VCaP (cell line): ENCODE measurements around the gene FTSJ3.

Experiments
- H3K27ac ChIP-seq: fragments of 450-650 bp; 2 replicates; pipeline ENCODE4 v1.5.1; 2017
- CTCF ChIP-seq: fragments of 450-650 bp; conservative IDR thresholded peaks from 2 replicates; pipeline ENCODE4 v1.5.1; 2017; ENCODE audit warnings: mild to moderate bottlenecking, moderate library complexity

FTSJ3 gene

GRCh38 chr17:63819131-63819530 lies 8.3 kb downstream of the FTSJ3 start:
- no peak for TF ChIP-seq CTCF
- H3K27ac ChIP-seq = no peak overlapping the region

GRCh38 chr17:63817736-63818385 lies 9.6 kb downstream of the FTSJ3 start:
- no peak for TF ChIP-seq CTCF
- H3K27ac ChIP-seq = no peak overlapping the region

- H3K27ac ChIP-seq = no peak overlapping the region
- TF ChIP-seq CTCF = no peak
These were observed 10.8 kb downstream of the FTSJ3 start for GRCh38 chr17:63816669-63817068.

- no peak for TF ChIP-seq CTCF
- H3K27ac ChIP-seq = no peak overlapping the region
These were observed 11.3 kb downstream of the FTSJ3 start for GRCh38 chr17:63816123-63816522.

GRCh38 chr17:63809970-63810369 lies 17.5 kb downstream of the FTSJ3 start:
- no peak for TF ChIP-seq CTCF
- H3K27ac ChIP-seq = no peak overlapping the region

- TF ChIP-seq CTCF = no peak
- H3K27ac ChIP-seq = no peak overlapping the region
These were observed 21.9 kb downstream of the FTSJ3 start for GRCh38 chr17:63805591-63805990.

GRCh38 chr17:63804328-63804727 lies 23.1 kb downstream of the FTSJ3 start:
- no peak overlapping the region for H3K27ac ChIP-seq
- TF ChIP-seq CTCF = no peak
